DMS79 (cell line): ENCODE results near the gene AQP12A.

Experiments used
- DNase-seq: peaks from one replicate; lab custom pipeline; 2025; lab: John Stamatoyannopoulos, UW

Gene AQP12A

DNA sequence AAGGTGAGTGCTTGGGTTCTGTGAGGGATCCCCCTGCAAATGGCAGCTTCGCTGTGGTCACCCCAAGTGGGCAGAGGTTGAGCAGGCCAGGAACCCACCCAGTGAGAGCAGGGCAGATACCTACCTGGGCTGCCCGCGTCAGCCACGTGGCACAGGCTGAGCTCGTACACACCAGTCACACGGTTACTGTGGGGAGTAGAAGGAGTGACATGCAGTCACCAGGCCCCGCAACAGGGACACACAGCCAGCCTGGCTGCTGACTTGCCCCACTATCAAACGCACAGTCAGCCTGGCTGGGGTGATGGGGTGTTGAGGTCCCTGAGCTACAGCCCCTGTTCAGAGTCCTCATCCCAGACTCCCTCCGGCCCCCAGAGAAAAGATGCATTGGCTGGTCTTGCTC lies 32.2 kb downstream of the AQP12A start:
- no peak for DNase-seq

DNA sequence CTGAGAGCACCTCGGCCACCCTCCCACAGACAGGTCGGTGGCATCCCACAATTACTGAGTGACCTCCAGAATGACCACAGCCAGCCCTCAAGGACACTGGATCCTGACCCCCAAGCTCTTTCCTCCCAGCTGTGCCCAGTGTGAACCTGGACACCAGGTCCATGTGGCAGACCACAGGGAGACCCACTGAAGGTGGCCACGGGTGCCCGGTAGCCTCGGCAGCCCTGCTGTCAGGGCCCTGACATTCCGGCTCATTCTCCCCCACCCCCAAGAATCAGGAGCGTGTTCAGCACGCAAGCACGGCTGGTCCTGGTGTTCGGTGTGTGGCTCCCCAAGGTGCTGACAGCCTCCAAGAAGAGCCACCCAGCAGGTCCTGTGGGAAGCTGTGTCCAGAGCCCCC lies 32.8 kb downstream of the AQP12A start:
- DNase-seq, result no peak

DNA sequence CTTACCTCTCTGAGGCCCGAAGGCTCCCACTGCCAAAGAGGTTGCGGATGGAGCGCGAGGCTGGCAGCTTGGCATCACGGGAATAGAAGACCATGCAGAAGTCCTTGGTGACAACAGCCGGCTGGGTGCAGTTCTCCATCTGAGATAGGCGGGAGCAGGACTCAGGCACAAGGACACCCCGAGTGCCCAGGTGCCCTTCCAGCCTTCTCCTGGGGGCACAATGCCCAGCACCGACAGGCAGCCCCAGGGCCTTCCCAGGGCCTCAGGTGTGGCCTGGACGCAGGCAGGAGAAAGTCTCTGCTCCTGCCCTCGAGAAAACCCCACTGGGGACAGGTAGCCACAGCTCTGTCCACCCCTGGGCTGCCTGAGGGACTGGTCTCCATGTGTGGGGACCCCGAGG lies 33.6 kb downstream of the AQP12A start:
- DNase-seq, result no peak

DNA sequence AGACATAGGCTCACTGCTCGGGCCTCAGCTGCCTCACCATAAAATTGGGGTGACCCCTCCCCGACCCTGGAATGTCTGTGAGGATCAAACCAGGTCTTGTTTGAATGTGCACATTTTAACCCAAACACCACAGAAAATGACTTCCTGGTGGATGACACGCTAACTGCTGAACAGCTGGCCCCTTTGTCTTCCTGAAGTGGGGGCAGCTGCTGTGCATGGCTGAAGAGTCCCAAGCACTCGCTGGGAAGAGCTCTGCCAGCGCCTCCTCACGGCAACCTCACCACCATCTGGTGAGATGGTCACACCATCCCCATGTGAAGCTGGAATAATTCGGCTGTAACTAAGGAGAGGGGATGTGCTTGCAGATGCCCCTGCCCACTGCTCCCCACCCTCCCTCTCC lies 34.0 kb downstream of the AQP12A start:
- no peak for DNase-seq

DNA sequence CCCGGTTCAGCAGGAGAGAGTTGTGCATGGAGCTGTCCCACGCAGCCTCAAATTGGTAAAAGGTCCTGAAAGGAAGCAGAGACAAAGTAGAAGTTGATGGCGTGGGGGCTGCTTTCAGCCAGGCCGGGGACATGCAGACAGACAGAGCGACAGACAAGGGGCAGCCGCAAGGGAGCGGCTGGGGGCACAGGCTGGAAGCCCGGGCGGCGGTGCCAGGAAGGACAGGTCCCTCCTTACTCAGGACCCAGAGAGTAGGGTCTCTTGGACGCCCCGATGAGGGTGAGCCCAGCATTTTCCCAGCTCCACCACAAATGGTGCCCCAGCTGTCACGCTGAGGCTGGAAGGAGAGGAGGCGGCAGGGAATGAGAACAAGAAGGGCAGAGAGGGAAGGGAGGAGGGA lies 35.2 kb downstream of the AQP12A start:
- DNase-seq, result no peak

DNA sequence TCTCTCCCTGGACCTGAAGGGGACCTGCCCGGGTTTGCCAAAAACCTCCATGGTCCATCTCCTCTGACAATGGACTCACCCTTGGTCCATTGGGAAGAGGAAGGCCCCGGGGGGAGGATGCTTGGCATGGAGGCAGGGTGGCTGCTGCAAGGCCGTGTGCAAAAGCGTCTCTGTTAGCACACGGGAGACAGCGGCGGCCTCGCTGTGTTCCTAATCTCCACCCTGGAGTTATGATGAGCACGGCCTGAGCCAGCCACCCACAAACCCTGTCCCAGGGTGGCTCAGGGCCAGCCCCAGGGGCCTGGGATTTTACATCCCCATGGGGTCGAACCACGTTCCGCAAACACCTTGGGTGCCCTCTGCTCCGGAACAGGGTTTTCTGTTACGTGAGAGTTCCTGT lies 35.8 kb downstream of the AQP12A start:
- no peak for DNase-seq

DNA sequence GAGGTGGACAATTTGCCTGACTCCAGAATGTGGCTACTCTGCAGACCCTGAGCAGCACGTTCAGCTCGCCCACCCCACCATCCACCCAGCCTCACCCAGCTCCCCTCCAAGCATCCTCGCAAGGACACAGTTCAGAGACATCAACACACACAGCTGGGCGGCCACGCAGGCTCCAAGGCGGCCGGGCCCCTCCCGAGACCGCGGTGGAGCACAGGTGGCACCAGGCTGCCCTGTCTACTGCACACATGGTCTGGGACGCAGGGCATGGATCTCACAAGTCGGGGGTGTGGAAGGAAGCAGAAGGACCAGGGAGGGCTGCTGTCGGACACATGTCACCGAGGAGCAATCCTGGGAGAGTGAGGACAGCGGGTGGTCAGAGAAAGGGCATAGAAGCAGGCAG lies 36.2 kb downstream of the AQP12A start:
- no peak for DNase-seq

DNA sequence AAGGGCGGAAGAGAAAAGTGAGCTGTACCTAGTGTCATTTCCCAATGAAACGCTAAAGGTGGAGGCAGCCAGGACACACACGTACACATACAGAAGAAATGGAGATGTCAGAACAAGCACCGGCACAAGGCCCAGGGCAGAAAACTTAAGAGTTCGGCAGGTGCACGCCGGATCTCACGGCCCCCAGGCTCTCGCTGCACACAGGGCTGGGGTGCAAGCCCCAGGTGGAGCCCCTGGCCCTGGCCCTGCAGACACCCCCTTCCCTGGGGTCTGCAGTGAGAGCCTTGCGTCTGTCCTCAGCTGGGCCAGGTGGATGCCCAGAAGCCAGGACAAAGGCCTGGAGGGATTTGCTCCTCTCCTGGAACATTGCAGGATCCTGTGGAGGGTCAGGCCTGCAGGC lies 36.7 kb downstream of the AQP12A start:
- DNase-seq, result no peak

DNA sequence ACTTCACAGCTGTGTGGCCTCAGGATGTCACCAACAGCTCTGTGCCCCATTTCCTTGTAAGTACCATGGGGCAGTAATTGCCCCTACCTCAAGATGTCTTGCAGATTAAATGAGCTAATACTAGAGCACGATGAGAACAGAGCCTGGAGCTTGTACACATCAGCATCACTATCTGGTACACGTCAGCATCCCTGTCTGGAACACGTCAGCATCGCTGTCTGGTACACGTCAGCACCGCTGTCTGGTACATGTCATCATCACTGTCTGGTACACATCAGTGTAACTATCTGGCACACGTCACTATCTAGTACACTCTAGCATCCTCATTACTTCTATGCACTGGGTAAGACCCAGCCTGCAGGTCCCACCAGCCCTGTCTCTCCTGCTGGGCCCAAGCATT lies 37.2 kb downstream of the AQP12A start:
- no peak for DNase-seq

DNA sequence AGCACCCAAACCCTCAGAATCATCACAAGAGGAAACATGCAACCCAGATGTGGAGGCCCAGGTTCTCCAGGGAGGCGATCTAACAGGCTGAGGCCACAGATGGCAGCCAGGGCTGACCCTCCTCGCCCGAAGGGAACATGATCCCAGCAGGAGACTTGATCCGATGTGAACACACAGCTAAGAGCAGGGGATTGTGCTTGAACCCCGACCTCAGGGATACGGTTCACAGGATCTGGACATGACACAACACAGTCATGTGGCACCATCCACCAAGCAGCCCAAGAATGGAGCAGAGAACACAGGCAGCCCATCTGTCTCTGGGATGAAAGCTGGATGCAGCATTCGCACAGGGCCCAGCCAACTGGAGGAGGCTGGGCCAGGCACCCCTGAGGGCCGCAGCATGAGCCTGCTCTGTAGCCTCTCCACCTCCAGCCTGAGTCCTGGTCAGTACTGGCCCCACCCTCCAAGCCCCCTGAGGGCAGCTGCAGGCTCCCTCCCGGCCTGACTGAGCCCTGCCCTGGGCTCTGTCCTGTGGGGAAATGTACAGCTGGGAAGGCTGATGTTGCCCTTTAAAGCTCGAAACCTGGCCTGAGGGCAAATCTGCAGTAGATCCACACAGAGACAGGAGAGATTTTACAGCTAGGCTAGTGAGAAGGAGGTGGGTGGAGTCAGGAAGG lies 39.0 kb downstream of the AQP12A start:
- DNase-seq, result no peak

DNA sequence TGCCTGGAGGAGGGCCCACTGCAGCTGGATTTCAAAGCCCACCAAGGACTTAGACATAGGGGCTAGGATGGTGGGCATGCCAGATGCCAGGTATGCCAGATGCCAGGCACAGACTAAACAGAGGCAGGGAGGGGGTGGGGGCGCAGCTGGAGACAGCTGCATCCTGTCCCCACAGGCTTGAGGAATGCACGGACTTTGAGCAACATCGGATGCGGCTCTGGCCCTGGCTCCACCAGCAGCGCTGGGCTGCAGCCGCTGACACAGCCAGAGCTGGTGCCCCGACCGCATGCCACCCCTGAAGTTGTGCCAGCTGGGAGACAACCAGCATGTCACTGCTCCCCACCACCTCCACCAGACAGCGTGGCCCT lies 39.5 kb downstream of the AQP12A start:
- DNase-seq, result no peak

DNA sequence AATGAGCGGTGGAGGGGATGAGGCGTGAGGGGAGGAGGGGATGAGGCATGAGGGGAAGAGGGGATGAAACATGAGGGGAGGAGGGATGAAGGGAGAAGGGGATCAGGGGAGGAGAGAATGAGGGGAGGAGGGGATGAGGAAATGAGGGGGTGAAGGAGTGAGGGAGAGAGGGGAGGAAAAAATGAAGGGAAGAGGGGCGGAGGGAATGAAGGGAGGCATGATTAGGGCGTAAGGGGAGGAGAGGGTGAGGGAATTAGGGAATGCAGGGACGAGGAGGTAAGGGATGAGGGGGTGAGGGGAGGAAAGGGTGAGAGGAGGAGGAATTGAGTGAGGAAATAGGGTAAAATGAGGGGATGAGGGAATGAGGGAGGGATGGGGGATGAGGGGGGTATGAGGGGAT lies 40.5 kb downstream of the AQP12A start:
- DNase-seq, result no peak

DNA sequence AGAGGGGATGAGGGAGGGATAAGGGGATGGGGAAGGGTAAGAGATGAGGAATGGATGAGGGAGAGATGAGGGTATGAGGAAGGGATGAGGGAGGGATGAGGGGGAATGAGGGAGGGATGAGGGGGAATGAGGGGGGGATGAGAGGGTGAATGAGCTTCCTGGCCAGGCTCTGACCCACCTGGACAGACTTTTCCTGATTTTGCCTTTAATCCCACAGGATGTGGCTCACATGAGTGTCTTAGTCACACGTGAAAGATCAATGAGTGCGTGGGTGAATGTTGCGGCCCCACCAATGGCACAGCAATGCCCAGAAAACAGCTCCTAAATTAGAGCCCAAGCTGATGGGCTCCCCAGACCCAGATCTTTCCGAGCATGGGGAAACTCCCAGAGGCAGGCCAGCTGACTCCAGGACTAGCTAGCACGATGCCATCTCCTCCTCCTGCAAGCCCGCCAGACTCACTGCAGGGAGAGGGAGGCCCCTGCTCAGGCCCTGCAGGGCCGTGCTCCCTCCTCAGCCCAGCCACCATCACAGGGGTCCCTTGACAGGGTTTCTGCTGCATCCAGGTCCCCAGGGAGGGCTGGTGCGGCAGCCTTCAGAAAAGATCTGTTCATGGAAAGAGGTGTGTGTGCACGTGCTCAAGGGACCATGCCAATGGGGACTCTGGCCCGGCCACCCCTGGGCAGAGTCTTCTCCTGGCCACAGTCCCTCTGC lies 41.4 kb downstream of the AQP12A start:
- DNase-seq, result no peak

DNA sequence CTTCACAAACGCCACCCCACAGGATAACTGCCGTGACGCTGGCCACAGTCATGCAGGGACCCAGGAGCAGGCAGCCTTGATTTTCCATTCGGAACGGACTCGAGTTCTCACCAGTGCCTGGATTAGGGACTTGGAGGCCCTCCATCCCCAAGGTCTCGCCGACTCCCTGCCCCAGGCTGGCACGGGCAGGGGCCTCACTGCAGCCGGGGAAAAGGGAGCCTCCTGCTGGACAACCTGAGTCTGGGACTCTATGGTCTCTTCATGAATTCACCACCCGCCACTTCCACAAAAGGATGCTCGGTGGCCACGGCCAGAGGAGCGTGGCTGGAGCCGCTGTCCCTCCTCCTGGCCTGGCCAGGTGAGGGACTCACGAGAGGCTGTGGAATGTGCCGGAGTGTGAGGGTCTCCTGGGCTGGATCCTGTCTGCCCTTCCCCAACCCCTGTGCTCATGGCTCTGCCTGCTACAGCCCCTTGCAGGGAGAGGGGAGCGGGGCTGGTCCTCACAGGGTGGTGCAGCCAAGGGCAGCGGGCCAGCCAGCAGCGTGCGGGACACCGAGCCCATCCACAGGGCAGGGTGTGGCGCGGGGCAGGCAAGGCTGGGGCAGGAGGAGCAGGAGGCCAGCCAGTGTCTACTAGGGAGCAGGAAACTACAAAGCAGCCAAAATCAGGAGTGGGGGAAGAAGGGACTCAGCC lies 42.3 kb downstream of the AQP12A start:
- no peak for DNase-seq

DNA sequence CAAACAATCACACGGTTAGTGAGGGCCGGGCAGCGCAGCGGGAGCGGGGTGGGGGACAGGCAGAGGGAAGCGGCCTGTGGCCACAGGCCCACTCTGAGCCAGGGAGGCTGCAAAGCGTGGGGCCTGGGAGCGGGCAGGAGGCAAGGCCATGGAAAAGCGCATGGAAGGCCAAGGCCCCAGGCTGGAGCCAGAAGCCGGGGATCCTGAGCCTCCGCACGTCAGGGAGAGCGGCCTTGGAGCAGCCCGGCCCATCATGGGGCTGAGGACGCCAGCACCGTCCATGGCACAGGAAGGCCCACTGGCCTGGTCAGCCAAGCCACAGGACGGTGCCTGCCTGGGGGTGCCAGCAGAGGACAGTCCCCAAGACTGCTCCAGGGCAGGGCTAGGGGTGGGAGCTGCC lies 43.1 kb downstream of the AQP12A start:
- DNase-seq, result no peak

DNA sequence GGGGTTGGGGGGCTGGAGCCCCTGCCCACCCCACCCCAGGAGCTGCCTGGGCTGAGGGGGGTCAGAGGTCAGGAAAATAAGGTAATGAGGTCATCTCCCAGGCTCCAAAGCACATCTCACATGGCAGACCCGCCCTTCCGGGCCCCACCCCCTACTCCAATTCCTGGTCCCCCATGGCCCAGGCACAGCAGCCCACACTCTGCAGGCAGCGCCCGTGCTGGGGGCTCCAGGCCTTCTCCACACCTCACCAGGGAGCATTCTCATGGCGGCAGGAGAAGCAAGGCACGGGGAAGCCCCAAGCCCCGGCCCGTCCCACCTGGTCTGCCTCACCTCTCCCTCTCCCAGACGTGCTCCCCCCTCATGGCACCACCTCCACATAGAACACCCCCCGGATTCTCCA lies 43.8 kb downstream of the AQP12A start:
- no peak for DNase-seq

DNA sequence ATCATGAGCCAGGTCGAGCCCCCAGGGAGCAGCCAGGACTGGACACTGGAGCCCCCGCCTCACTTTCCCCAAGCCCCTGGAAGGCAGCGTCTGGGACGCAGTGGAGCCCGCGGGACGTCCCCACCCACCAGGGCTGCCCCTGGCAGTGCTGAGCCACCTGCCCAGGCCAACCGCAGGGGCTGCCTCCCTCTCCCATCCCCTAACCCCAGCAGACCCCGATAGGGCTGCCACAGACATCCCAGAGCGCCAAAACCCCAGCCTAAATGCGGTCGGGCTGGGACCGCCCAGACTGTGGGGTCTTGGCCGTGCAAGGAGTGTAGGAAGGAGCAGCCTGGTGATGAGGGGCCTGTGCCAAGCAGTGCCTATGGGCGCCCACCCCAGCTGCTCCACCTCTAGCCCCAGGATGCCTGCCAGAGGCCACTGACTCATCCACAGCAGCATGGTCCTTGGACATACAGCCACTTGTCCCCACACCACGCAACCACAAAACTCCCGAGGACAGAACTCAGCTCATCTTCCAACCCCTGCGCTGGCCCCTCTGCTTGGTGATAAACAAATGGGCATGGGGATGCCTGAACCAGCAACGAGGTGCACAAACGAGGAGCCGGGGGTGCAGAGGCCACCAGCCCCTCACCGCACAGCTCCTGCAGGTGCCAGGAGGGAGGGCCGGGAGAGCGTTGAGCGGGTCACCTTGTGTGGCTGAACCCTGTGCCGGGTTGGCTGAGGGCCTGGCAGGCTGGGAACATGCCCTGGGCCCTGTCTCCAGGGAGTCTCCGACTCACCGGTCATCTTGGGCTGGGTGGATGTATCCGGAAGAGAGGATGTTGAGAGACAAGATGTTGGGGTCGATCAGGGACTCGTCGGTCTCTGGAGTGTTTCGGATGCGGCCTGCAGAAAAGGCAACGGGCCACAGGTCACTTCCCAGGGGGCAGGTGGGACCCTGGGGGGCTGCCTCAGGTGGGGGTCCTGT lies 44.9 kb downstream of the AQP12A start:
- no peak for DNase-seq

DNA sequence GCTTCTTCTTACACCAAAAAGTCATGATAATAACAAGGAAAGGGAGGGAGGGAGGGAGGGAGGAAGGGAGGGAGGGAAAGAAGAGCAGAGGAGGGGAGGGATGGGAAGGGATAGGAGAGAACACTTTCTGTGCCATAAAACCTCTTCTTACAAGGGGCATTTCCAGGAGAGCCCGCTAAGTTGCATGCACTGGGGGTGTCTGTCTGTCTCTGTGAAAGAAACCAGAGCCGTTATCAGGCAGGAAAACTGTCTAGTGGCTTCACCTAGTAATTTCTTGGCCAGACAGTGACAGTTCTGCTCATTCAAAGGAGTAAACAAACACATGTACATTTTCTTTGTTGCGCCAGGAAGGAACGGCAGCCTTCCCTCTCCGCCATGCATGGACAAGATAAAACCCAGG lies 45.8 kb downstream of the AQP12A start:
- DNase-seq, result no peak

DNA sequence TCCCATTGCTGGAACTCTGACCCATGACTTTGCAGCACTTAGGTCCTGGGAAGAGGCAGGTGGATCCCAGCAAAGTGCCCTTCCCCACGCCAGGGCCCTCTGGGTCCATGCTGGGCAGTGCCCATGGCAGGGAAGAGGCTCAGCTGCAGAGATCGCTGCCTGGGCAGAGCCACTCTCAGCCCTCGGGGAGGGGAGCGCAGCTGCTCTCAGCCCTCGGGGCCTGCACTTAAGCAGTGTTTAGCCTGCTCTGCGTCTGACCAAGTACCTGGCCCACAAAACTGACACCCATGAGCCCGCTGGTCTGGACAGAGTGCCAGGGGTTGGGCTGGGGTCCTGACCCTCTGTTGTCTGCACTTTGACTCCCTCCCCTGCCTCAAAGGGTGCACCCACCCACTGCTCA lies 46.3 kb downstream of the AQP12A start:
- no peak for DNase-seq

DNA sequence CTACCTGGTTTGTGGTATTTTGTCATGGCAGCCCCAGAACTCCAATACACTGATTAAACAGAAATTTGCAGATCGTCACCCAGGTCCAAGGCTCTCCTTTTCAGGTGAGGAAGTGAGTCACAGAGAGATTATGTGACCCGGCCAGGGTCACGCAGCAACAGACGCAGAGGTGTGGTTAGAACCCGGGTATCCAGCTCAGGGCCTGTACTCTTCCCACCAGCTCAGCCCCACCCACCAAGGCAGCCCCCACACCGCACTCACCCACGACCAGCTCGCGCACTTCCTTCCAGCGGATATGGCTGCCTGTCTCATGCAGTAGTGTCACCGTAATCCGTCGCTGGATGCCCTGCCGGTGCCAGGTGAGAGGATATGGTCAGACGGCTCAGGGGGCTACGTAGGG lies 48.1 kb downstream of the AQP12A start:
- DNase-seq, result no peak

DNA sequence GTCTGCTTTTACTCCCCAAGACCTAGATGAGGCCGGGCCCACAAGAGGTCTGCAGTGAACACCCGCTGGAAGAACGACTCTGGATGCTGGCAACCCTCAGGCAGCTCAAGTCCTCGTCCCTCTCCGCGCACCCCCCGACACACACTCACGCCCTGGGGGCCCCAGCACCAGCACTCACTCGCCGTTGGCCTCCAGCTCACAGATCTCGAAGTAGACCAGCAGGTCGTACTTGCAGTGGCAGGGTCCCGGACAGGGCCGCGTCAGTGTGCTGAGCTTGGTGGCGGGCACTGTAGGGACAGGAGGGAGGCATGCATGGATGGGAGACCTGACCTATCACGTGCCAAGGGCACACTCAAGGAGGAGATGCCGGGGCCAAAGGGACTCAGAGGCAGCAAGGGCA lies 49.4 kb downstream of the AQP12A start:
- no peak for DNase-seq

DNA sequence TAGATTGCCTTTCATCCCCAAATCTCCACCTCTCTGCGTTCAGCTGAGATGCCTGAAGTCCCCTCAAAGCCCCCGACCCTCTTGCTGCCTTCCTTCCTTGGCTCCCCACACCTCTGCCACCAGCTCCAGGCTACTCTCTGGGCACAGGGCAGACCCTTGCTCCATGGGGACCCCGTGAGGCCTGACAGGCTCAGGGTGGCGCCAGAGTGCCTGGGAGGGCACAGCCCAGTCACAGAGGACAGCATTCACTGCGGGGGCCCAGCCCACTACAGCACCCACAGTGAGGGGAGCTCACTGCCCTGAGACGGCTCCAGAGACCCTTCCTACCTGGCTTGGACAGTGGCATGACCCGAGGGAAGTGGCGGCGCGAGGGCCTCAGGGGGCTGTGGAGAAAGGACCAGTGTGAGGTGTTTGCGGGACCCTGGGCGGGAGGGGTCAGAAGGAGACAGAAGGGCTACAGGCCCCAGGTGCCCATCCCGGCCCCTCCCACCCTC lies 51.0 kb downstream of the AQP12A start:
- DNase-seq, result no peak
